GM23338 (cell line): Measurements from ENCODE around the gene SLC1A4.

Experiments
- CTCF ChIP-seq, 2 experiments: fragments of 200-600 bp in 1 of 2; sonication (generic) in 1 of 2; conservative IDR thresholded peaks; 2 replicates each; pipeline versions ENCODE4 v1.5.1 to v1.6.1; 2016 to 2017; ENCODE audit warnings: antibody characterized with exemption in 2 of 2, low read depth in 2 of 2, mild to moderate bottlenecking in 2 of 2, moderate library complexity in 1 of 2
- EZH2 ChIP-seq: fragments of 200-600 bp; sonication (generic); IDR thresholded peaks from one replicate; pipeline ENCODE4 v1.8.0; 2017; ENCODE audit warnings: antibody characterized with exemption, mild to moderate bottlenecking, low read depth; ENCODE audit not compliant: unreplicated experiment
- EZH2phosphoT487 ChIP-seq: fragments of 200-600 bp; sonication (generic); IDR thresholded peaks from one replicate; pipeline ENCODE4 v1.8.1; 2018; ENCODE audit warnings: antibody characterized with exemption; ENCODE audit not compliant: unreplicated experiment
- JUNB ChIP-seq: IDR thresholded peaks from one replicate; pipeline ENCODE4 v1.6.1; 2016; ENCODE audit warnings: antibody characterized with exemption; ENCODE audit not compliant: unreplicated experiment
- POLR2AphosphoS5 ChIP-seq: IDR thresholded peaks from 2 replicates; pipeline ENCODE4 v1.6.1; 2016; ENCODE audit warnings: antibody characterized with exemption, low read depth

GRCh38 chr2:65024149-65024829 is 35.1 kb downstream of the SLC1A4 start:
- no peak for TF ChIP-seq CTCF (conservative IDR thresholded peaks at IDR 0.05; ENCODE audit: low read depth in 2 of 2)
- TF ChIP-seq EZH2, result no peak
- TF ChIP-seq JUNB, result no peak
- no peak for TF ChIP-seq POLR2AphosphoS5
- TF ChIP-seq EZH2phosphoT487, result no peak
